Measurements from ENCODE around the gene EFCAB11.

The EFCAB11 gene

DNA sequence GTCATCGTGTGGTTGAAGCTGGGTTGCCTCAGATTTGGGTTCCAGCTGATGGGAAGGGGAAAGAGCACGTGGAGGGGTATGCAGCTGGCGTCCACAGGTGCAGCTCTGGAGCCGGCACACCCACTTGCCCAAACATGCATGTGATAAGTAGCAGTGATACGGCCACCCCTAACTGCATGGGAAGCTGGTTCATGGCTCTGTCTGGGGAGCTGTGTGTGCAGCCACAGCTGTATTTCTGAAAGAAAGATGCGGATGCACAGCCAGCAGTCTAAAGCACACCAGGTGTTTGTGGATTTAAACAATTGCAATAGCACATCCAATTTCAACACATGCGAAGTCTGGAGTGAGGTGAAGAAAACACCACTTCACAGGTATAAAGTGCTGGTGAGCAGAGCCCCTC lies 181.4 kb downstream of the EFCAB11 start:
- TF ChIP-seq, protein P1, sequence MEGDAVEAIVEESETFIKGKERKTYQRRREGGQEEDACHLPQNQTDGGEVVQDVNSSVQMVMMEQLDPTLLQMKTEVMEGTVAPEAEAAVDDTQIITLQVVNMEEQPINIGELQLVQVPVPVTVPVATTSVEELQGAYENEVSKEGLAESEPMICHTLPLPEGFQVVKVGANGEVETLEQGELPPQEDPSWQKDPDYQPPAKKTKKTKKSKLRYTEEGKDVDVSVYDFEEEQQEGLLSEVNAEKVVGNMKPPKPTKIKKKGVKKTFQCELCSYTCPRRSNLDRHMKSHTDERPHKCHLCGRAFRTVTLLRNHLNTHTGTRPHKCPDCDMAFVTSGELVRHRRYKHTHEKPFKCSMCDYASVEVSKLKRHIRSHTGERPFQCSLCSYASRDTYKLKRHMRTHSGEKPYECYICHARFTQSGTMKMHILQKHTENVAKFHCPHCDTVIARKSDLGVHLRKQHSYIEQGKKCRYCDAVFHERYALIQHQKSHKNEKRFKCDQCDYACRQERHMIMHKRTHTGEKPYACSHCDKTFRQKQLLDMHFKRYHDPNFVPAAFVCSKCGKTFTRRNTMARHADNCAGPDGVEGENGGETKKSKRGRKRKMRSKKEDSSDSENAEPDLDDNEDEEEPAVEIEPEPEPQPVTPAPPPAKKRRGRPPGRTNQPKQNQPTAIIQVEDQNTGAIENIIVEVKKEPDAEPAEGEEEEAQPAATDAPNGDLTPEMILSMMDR (IDR thresholded peaks at IDR 0.05): no peak

DNA sequence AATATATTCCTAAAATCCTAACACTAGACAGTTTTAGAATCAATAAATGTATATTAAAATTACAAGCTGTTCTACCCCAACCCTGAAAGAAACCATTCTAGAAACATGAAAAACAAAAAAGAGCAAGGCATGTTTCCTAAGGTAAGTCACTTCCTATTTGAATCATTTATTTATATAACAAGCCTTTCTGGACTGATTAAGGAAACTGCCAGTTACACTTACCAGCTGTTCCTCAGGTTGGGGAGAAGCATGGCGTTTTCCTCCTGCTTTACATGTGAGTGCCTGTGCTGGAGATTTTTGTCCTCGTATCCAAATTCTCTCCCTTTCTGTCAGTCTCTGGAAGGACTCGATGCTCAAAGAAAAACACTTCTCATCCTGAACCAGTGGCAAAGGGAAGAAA lies 183.3 kb downstream of the EFCAB11 start:
- TF ChIP-seq, protein P1 (IDR thresholded peaks at IDR 0.05): no peak

DNA sequence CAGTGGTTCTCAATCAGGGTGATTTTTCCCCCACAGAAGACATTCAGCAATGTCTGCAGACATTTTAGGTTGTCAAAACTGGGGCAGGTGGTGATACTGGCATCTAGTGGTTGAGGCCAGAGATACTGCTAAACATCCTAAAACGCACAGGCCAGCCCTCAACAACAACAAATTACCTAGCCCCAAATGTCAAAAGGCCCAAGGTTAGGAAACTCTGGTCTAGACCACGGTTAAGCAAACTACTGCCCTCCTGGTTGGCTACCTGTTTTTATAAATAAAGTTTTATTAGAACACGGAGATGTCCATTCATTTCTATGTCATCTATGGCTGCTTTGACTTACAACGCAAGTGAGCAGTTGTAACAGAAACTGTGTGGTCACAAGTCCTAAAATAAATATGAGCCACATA lies 186.7 kb downstream of the EFCAB11 start:
- TF ChIP-seq, protein P1 (IDR thresholded peaks at IDR 0.05): peak; percentile 61

DNA sequence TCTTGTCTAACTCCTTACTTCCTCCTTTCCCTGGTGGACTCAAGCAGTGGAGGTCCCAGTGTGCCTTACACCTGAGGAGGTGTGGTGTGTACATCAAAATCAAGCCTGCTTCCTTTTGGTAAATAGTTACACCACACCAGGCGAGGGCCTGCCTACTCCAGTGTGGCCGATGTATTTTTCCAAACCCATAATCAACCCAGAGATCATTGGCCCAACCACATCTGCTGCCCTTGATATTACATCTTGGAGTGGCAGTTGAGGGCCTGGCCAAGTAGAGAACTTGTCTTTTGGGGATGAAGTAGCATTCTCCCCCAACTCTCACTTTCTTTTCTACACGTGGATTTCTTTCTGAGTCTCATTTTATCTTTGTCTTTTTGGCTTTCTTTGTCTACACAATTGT lies 187.4 kb downstream of the EFCAB11 start:
- TF ChIP-seq, protein P1 (IDR thresholded peaks at IDR 0.05): no peak

DNA sequence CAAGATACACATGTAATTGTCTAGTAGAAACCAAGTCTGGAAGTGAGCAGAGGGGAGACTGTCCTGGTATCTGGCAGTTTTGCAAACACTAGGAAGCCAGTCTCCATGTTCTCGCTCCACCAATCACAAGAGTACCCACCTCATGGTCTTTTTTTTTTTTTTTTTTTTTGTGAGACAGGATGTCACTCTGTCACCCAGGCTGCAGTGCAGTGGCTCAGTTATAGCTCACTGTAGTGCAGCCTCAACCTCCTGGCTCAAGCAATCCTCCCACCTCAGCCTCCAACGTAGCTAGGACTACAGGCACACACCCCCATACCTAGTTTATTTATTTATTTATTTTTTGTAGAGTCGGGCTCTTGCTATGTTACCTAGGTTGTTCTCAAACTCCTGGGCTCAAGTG lies 189.2 kb downstream of the EFCAB11 start:
- TF ChIP-seq, protein P1 (IDR thresholded peaks at IDR 0.05): no peak

DNA sequence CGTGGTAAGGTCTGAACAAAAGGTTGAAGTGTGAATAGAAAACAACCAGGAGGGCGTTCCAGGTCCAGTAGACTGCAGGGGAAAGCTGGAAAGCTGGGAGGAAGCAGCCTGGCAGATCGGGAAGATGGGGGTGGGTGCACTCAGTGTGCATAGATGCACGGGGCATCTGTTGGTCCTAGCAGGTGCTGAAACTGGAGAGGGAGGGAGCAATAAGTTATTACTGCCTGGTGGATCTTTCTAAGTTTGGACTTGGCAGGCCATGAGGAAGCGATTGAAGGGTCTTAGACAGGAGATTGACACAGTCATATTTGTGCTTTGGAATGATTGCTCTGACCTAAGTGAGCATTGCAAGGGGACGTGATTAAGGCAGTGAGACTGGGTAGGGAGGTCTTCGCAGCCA lies 194.4 kb downstream of the EFCAB11 start:
- TF ChIP-seq, protein P1 (IDR thresholded peaks at IDR 0.05): no peak

DNA sequence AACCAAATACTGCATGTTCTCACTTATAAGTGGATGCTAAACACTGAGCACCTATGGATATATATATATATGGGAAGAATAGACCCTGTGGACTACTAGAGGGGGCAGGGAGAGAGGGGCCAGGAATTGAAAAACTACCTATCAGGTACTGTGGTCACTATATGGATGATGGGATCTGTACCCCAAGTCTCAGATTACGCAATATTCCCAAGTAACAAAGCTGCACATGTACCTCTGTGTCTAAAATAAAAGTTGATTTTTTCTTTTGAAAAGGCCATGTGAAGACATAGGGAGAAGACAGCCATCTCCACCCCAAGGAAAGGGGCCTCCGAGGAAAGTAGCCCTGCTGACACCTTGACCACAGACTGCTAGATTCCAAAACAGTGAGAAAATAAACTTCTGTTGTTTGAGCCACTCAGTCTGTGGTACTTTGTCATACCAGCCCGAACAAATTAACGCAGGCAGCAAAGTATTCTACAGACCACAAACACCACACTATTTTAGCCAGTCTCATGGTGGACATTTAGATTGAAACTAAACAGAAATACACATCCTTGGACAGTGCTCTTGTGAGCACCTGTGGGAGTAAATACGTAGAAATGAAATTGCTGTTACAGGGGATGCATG lies 197.1 kb downstream of the EFCAB11 start:
- TF ChIP-seq, protein P1 (IDR thresholded peaks at IDR 0.05): no peak

DNA sequence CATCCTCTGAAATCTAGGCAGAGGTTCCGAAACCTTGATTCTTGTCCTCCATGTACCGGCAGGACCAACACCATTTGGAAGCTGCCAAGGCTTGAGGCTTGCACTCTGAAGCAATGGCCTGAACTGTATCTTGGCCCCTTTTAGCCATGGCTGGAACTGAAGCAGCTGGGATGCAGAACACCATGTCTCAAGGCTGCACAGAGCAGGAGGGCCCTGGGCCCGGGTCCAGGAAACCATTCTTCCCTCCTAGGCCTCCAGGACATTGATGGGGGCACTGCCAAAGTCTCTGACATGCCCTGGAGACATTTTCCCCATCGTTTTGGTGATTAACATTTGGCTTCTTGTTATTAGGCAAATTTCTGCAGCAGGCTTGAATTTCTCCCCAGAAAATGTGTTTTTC lies 198.7 kb downstream of the EFCAB11 start:
- TF ChIP-seq, protein P1 (IDR thresholded peaks at IDR 0.05): no peak
